ENCODE results near the gene RPS21.

- TF ChIP-seq ISL1 (CRISPR knock-in tag; IDR thresholded peaks at IDR 0.05) = no peak
- no peak for TF ChIP-seq OSR1 (CRISPR knock-in tag; IDR thresholded peaks at IDR 0.05)
- no peak for TF ChIP-seq CSRNP3 (CRISPR knock-in tag; IDR thresholded peaks at IDR 0.05)
- TF ChIP-seq SNAI2 (CRISPR knock-in tag; IDR thresholded peaks at IDR 0.05) = no peak
- TF ChIP-seq TSHZ2 (CRISPR knock-in tag; IDR thresholded peaks at IDR 0.05) = no peak
- no peak for TF ChIP-seq ESRRG (CRISPR knock-in tag; IDR thresholded peaks at IDR 0.05)
- TF ChIP-seq TCF4 (CRISPR knock-in tag; IDR thresholded peaks at IDR 0.05; ENCODE audit: borderline replicate concordance) = no peak
- TF ChIP-seq ARNTL (CRISPR knock-in tag; IDR thresholded peaks at IDR 0.05; ENCODE audit: borderline replicate concordance, low read depth) = no peak
These were observed 36.1 kb upstream of the RPS21 start for GRCh38 chr20:62350629-62351422.

Data from SK-N-SH treated with all-trans-retinoic acid at 6 μM for 48 hours (cell line).